Hippocampal formation (tissue), 2 donors: Measurements from ENCODE around the gene ARSG.

ENCODE experiments used
- DNase-seq, 2 donors: peaks; one replicate each; lab custom pipeline; 2025; lab: John Stamatoyannopoulos, UW

ARSG gene

GRCh38 chr17:68451670-68452354, 160.5 kb downstream of the ARSG start:
- no peak for DNase-seq

GRCh38 chr17:68452724-68453290, 161.5 kb downstream of the ARSG start:
- no peak for DNase-seq

GRCh38 chr17:68453991-68454665, 162.8 kb downstream of the ARSG start:
- DNase-seq = no peak

GRCh38 chr17:68455901-68456338, 164.6 kb downstream of the ARSG start:
- DNase-seq = no peak

- peak; percentile 60 to 65 for DNase-seq
Measured at GRCh38 chr17:68456339-68457167, 165.3 kb downstream of the ARSG start.

- DNase-seq = no peak
Measured at GRCh38 chr17:68457168-68457538, 165.9 kb downstream of the ARSG start, which contains the start of gene WIPI1. TSS of gene WIPI1 (minus strand) at chr17:68457496. CDS start at chr17:68457421, 75 bp downstream.

- peak; percentile 99 to 100 for DNase-seq
Measured at GRCh38 chr17:68457539-68458259, 166.4 kb downstream of the ARSG start.

GRCh38 chr17:68458260-68459036, 167.2 kb downstream of the ARSG start:
- DNase-seq = no peak

GRCh38 chr17:68459037-68459639, 167.8 kb downstream of the ARSG start:
- DNase-seq = no peak

GRCh38 chr17:68460146-68460545, 168.9 kb downstream of the ARSG start:
- no peak for DNase-seq

- DNase-seq = no peak
Measured at GRCh38 chr17:68460715-68461114, 169.4 kb downstream of the ARSG start.

GRCh38 chr17:68461122-68461539, 169.8 kb downstream of the ARSG start:
- no peak for DNase-seq

GRCh38 chr17:68461589-68461988, 170.3 kb downstream of the ARSG start:
- no peak for DNase-seq

- DNase-seq = peak; percentile 55 to 77
Measured at GRCh38 chr17:68462381-68463210, 171.3 kb downstream of the ARSG start.

- DNase-seq = no peak
Measured at GRCh38 chr17:68463211-68464019, 172.1 kb downstream of the ARSG start.

GRCh38 chr17:68468334-68468733, 177.0 kb downstream of the ARSG start:
- DNase-seq = no peak

- DNase-seq = no peak
Measured at GRCh38 chr17:68468788-68469187, 177.5 kb downstream of the ARSG start.
